H1 (cell line): ENCODE results near the gene ITGB5. TPM values are rescaled to one million over a fixed set of nuclear protein-coding genes. Genes with fewer than 3 reads are reported as not detected.

Source experiments
- CBX5 ChIP-seq: fragments of 300-800, 300-1000 bp; sonication (generic); IDR thresholded peaks from 2 replicates; pipeline ENCODE4 v1.7.1; 2016; ENCODE audit warnings: antibody characterized with exemption, low read length, low read depth
- E2F6 ChIP-seq: IDR thresholded peaks from 2 replicates; pipeline ENCODE4 v1.6.1; 2012; ENCODE audit warnings: inconsistent platforms
- TAF7 ChIP-seq: optimal IDR thresholded peaks from 2 replicates; pipeline ENCODE3; 2011; ENCODE audit warnings: low read depth, mild to moderate bottlenecking, inconsistent platforms, low read length, moderate library complexity, borderline replicate concordance
- USF2 ChIP-seq: IDR thresholded peaks from 2 replicates; pipeline ENCODE4 v1.6.1; 2011; ENCODE audit warnings: low read length, improper control_type of control experiment
- polyA plus RNA-seq, 7 experiments: library from polyadenylated mRNA; depleted of rRNA in 3 of 7; stranded (reverse) in 5 of 7; unstranded in 2 of 7; fragments of >200 nt in 5 of 7; fragments of 200-250 nt in 2 of 7; gene quantifications; 1 replicate in 5 of 7; 2 replicates in 1 of 7; 4 replicates in 1 of 7; pipeline versions ENCODE4 v1.2.1 to v1.2.3, GENCODE V29; 2011 to 2013; ENCODE audit warnings: missing spikeins in 2 of 7, mixed read lengths in 2 of 7
- total RNA-seq: library from RNA; stranded (reverse); fragmentation: NEBNext Ultra II Directional; extraction: Animal tissue kit (Norgen Biotek cat#: 25700); gene quantifications from 2 replicates; pipeline ENCODE4 v1.2.1, GENCODE V29; 2021

Gene ITGB5
- total and polyA plus RNA-seq, 2 of the 8 experiments (the other 6 are each of a cell fraction or from before 2014, with no cell fraction given), result 101 to 268 TPM

GRCh38 chr3:124784686-124785382, 102.3 kb downstream of the ITGB5 start (continued):
- TF ChIP-seq CBX5, result no peak
- TF ChIP-seq TAF7, result no peak
- TF ChIP-seq USF2, result no peak
- TF ChIP-seq E2F6, result no peak
